HepG2 (cell line): ENCODE results near the gene NR2F1. TPM values are rescaled to one million over a fixed set of nuclear protein-coding genes. Genes with fewer than 3 reads are reported as not detected.

ENCODE experiments used
- HNRNPK ChIP-seq: fragments of 200-400 bp; formaldehyde crosslinking; IDR thresholded peaks from 2 replicates; pipeline ENCODE4 v1.6.1; 2018; ENCODE audit warnings: low read length, low read depth, moderate library complexity, mild to moderate bottlenecking; ENCODE audit not compliant: poor library complexity, severe bottlenecking
- HOMEZ ChIP-seq: IDR thresholded peaks from 2 replicates; pipeline ENCODE4 v1.6.1; 2016; ENCODE audit warnings: low read depth
- IKZF5 ChIP-seq: IDR thresholded peaks from 2 replicates; pipeline ENCODE4 v1.6.1; 2018; ENCODE audit warnings: missing genetic modification reagents, mild to moderate bottlenecking, missing compliant biosample characterization
- ISX ChIP-seq: sonication (generic); formaldehyde crosslinking; conservative IDR thresholded peaks from 2 replicates; pipeline ENCODE4 v1.5.0; 2020; ENCODE audit warnings: missing genetic modification reagents
- REXO4 ChIP-seq: sonication (generic); formaldehyde crosslinking; IDR thresholded peaks from 2 replicates; pipeline ENCODE4 v1.8.0; 2022; ENCODE audit warnings: missing genetic modification reagents, mild to moderate bottlenecking, borderline replicate concordance
- TEF ChIP-seq: sonication (generic); formaldehyde crosslinking; IDR thresholded peaks from 2 replicates; pipeline ENCODE4 v1.5.0; 2020; ENCODE audit warnings: missing genetic modification reagents
- ZBTB4 ChIP-seq: sonication (generic); formaldehyde crosslinking; IDR thresholded peaks from 2 replicates; pipeline ENCODE4 v1.4.0; 2020; ENCODE audit warnings: missing genetic modification reagents, mild to moderate bottlenecking, borderline replicate concordance
- ZC3H13 ChIP-seq: sonication (generic); formaldehyde crosslinking; IDR thresholded peaks from 2 replicates; pipeline ENCODE4 v1.8.1; 2023; ENCODE audit warnings: mild to moderate bottlenecking, missing genetic modification reagents, moderate library complexity
- ZNF263 ChIP-seq: sonication (generic); formaldehyde crosslinking; IDR thresholded peaks from 2 replicates; pipeline ENCODE4 v1.4.0; 2020; ENCODE audit warnings: missing genetic modification reagents
- ZNF687 ChIP-seq: sonication (generic); formaldehyde crosslinking; IDR thresholded peaks from 2 replicates; pipeline ENCODE4 v1.5.1; 2020; ENCODE audit warnings: mild to moderate bottlenecking, missing genetic modification reagents, moderate library complexity
- ZNF772 ChIP-seq: sonication (generic); formaldehyde crosslinking; IDR thresholded peaks from 2 replicates; pipeline ENCODE4 v1.5.0; 2020; ENCODE audit warnings: mild to moderate bottlenecking, missing genetic modification reagents
- ZNF777 ChIP-seq: sonication (generic); formaldehyde crosslinking; IDR thresholded peaks from 2 replicates; pipeline ENCODE4 v1.4.0; 2020; ENCODE audit warnings: missing genetic modification reagents
- polyA plus RNA-seq, 8 experiments: library from polyadenylated mRNA; depleted of rRNA in 3 of 8; stranded (reverse) in 7 of 8; unstranded in 1 of 8; fragments of >200 nt; fragmentation: Illumina TruSeq in 4 of 8; extraction: Trizol in 4 of 8; gene quantifications; 2 replicates each; pipeline versions ENCODE4 v1.2.1 to v1.2.3, GENCODE V29; 2011 to 2016; ENCODE audit warnings: low read depth in 4 of 8, missing spikeins in 1 of 8, mixed read lengths in 1 of 8; ENCODE audit not compliant: insufficient read depth in 1 of 8
- total RNA-seq, 5 experiments: library from RNA; depleted of rRNA; stranded (reverse); fragments of >200 nt; fragmentation: Illumina TruSeq; extraction: Trizol; gene quantifications; 2 replicates each; pipeline ENCODE4 v1.2.3, GENCODE V29; 2016; ENCODE audit warnings: low read depth in 1 of 5
- TF ChIP-seq, protein P1 (sequence below): sonication (generic); formaldehyde crosslinking; IDR thresholded peaks from 2 replicates; pipeline ENCODE4 v1.4.0; 2020; ENCODE audit warnings: missing genetic modification reagents

NR2F1 gene
- total and polyA plus RNA-seq, 2 of the 13 experiments (the other 11 are each of a cell fraction or from before 2014, with no cell fraction given), result 17.1 to 59.7 TPM

GRCh38 chr5:93587597-93588351, 4.8 kb downstream of the NR2F1 start (continued):
- TF ChIP-seq ZBTB4 (CRISPR knock-in tag), result peak; percentile 75; the same call in 1 of the 2 replicates
- no peak for TF ChIP-seq HNRNPK
- TF ChIP-seq ZNF772, result no peak
- no peak for TF ChIP-seq HOMEZ (CRISPR knock-in tag)
- TF ChIP-seq IKZF5 (CRISPR knock-in tag), result no peak
- peak; percentile 50; the same call in 1 of the 2 replicates for TF ChIP-seq ZNF687 (CRISPR knock-in tag)
- no peak for TF ChIP-seq ZNF263
- TF ChIP-seq, protein P1, sequence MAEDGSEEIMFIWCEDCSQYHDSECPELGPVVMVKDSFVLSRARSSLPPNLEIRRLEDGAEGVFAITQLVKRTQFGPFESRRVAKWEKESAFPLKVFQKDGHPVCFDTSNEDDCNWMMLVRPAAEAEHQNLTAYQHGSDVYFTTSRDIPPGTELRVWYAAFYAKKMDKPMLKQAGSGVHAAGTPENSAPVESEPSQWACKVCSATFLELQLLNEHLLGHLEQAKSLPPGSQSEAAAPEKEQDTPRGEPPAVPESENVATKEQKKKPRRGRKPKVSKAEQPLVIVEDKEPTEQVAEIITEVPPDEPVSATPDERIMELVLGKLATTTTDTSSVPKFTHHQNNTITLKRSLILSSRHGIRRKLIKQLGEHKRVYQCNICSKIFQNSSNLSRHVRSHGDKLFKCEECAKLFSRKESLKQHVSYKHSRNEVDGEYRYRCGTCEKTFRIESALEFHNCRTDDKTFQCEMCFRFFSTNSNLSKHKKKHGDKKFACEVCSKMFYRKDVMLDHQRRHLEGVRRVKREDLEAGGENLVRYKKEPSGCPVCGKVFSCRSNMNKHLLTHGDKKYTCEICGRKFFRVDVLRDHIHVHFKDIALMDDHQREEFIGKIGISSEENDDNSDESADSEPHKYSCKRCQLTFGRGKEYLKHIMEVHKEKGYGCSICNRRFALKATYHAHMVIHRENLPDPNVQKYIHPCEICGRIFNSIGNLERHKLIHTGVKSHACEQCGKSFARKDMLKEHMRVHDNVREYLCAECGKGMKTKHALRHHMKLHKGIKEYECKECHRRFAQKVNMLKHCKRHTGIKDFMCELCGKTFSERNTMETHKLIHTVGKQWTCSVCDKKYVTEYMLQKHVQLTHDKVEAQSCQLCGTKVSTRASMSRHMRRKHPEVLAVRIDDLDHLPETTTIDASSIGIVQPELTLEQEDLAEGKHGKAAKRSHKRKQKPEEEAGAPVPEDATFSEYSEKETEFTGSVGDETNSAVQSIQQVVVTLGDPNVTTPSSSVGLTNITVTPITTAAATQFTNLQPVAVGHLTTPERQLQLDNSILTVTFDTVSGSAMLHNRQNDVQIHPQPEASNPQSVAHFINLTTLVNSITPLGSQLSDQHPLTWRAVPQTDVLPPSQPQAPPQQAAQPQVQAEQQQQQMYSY (CRISPR knock-in tag), result no peak
- no peak for TF ChIP-seq ISX
- no peak for TF ChIP-seq REXO4 (CRISPR knock-in tag)
- TF ChIP-seq ZC3H13 (CRISPR knock-in tag), result 0 out of 2 replicates have a peak, but pooled peaks have one; percentile 24
- no peak for TF ChIP-seq ZNF777 (CRISPR knock-in tag)
- no peak for TF ChIP-seq TEF (CRISPR knock-in tag)
